DMS114 treated with DMSO at 0.1 percent for 48 hours (cell line): ENCODE data around the gene SERPINA5.

Experiments used
- DNase-seq: peaks from one replicate; lab custom pipeline; 2025; ENCODE audit not compliant: unreplicated experiment; lab: John Stamatoyannopoulos, UW

Gene SERPINA5

DNA sequence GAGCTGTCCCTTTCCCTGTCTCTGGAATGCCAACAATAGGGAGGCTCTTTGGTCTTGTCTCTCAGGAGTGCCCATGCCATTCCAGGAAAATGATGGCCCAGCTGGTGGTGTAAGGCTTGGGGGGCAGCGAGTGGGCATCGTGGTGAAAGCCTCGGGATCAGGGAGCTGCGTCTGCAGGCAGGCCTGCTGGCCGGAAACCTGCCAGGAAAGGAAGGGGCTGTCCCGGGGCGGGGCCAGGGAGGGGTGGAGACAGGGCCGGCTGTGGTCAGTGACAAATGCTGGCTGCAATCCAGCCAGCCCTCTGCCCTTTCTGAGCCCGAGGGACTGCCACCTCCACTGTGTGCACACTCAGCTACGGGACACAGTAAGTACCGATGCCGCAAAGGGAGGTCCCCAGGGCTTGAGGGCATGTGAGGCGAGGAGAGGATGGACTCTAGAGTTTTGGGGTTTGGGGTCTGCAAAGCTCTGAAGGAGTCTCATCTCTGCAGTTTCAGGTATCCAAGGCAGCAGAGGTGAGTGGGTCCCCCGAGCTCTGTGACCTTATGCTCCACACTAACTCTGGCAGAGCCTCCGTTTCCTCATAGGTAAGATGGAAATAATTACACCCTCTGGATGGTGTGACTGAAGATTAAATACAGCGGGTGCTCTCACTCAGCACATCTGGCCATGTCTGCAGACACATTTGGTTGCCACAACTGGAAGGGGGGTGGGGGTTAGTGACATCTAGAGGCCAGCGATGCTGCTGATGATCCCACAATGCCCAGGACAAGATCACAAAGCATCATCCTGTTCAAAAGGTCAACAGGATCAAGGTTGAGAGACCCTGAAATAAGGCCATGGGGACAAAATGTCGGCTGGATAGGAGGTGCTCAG is at the start of gene SERPINA5:
Gene SERPINA5, plus strand, starts transcription at position 300 of the 873 bp plus-strand sequence. CDS start 5,937 bp downstream, outside the sequence.
- no peak for DNase-seq

DNA sequence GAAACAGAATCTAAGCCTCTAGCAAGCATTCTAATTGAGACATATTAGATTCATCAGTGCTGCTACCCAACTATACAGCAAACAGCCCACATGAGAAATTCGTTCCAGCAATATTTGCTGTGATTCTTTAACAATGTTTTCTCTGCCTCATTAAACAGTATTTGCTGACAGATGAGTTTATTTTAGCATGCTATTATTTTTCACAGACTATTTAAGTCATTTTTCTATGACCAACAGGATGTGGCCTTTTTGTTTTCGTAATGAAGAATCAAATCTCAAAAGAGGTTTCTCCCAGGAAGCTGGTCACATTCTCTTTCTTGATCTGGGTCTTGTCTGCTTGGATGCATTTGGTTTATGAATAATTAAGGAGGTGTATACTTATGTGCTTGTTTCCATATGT is 48.8 kb upstream of the SERPINA5 start:
- no peak for DNase-seq

- DNase-seq, result no peak
Measured at GRCh38 chr14:94535506-94535905, 45.7 kb upstream of the SERPINA5 start.

GRCh38 chr14:94536836-94537235 is 44.4 kb upstream of the SERPINA5 start:
- no peak for DNase-seq

DNA sequence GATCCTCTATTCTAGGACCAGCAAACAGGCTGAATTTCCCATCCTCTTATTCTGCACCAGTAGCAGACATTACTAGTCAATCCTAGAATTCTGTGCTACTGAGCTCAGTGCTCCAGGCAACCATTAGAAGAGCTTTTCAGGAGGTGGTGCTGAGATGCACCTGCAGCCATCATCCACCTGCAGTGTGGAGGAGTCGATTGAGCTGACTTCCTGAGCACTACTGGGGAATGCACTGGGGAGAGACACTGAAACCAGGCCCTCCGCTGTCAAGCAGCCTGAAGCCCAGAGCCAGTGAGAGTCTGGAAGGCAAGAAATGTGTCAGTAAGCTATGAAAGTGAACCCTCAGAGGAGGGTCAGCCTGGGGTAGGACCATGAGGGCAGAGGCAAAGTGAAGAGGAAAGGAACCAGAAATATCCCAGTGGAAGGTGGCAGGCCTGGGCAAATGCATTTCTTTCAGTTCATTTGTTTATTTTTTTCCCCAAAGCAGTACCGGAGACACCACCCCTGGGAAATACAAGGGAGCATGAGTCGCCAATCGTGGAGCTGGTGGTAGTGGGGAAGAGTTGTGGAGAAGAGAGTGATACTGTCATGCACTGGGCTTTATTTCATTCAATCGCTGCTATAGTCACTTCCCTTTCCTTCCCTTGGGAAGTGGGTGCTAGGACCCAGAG is 43.0 kb upstream of the SERPINA5 start:
- DNase-seq, result no peak

- DNase-seq, result no peak
Measured at GRCh38 chr14:94539181-94539580, 42.0 kb upstream of the SERPINA5 start.

DNA sequence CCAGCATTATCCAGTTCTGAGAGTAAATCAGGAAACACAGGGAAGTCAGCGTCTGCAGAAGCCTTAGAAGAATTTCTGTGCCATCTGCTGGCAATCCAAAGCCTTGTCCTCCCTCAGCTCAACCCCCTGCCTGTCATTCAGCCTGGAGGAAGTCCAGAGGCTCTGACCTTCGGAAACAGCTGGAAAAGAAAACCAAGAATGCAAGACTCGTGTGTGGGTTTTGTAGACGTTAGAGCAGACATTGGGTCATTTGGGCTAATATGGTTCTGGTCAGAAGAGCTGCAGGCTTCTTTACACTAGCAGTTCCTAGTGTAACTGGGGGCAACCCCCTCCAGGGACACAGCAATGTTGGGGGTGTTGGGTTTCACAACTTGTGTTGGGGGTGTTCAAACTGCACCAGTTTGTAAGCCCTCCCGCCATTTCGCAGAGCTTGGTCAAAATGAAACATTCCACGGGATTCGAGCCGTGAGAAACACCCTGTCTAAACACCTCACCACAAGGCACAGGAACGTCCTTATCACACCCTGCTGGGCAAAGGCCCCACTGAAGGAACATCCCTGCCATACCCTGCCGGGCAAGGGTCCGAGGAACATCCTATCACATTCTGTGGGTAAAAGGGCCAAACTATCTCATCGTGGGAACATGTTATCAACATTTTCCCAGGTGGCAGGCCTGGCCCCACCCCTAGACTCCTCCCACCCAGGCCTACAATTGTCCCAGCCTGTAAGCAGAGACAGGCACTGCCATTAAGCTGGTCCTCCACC is 41.0 kb upstream of the SERPINA5 start:
- no peak for DNase-seq

DNA sequence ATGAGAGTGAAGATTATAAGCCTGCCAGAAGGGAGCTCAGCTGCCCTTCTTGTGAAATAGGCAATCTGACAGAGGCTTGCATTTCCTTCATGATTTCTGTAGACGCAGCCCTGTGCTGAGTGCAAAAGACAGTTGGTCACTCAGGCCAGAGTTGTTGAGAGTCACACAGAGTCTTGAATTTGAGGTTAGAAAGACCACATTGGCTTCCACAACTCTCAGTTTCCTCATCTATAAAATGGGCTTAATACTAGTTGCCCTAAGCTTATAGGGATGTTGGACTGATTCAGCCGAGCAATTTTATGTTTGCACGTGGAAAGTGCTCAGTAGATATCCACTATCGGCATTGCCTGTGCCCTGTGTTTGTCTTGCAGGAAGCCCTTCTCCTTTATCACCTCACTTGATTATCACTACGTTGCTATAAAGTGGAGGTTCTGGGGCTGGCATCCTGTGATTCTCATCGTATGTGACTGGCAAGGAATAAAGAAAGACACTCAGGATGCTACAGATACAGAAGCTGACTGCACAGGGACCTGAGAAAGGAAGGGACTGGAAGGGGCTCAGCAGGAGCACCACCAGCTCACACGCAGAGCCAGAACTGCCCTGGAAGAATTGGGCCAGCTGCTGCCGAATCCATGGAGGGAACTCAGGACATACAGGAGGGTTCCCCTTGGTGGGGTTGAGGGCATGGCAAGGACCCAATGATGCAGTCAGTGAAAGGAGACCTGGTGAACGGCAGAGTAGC is 39.8 kb upstream of the SERPINA5 start:
- DNase-seq, result no peak

DNA sequence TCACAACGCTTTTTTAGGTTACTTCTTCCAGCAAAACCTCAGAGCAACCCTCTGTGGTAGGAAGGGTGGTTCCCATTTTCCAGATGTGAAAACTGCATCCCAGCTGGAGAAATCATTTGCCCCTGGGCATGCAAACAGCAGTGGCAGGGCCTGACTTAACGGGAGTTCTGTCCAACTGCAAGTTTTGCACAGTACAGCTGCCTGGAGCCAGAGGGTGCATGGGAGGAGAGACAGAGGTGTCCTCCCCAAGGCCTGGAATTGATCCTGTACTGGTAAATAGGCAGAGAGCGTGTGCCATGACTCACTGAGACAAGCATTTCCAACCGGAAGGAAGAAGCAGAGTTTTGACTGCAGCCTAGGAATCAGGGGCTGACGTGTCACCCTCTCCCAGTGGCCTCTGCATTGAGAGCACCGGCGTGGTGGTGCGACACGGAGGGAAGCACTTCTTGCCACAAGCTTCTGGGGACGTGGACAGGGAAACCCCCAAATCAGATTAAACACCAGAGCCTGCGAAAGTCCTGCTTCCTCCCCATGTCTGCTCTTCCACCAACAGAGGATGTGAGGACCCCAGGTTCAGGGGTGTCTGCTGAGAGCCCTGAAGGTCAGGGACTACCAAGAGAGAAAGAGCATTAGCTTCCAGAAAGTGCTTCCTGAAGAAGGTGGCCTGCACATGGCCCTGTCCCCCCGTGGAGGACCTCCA is 39.0 kb upstream of the SERPINA5 start:
- no peak for DNase-seq

GRCh38 chr14:94542811-94543440 is 38.3 kb upstream of the SERPINA5 start:
- no peak for DNase-seq

GRCh38 chr14:94543449-94544124 is 37.6 kb upstream of the SERPINA5 start:
- no peak for DNase-seq

DNA sequence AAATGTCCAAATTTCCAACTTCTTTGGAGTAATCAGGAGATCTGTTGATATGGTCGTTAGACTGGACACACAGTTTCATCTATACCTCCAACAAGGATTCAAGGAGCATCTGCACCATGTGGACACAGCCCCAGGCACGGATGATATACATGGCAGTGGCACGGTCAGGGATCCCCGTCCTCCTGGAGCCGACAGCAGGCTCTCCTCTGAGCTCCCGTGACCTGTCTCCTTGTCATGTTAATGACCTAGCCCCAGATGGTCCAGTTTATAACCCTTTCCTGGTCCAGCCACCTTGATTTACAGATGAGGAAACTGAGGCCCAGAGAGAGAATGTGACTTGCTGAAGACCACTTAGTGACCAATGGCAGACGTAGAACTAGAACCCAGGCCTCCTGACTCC is 36.5 kb upstream of the SERPINA5 start:
- no peak for DNase-seq

- DNase-seq, result no peak
Measured at GRCh38 chr14:94545131-94545841, 35.9 kb upstream of the SERPINA5 start.

GRCh38 chr14:94547151-94547680 is 34.0 kb upstream of the SERPINA5 start:
- DNase-seq, result no peak

DNA sequence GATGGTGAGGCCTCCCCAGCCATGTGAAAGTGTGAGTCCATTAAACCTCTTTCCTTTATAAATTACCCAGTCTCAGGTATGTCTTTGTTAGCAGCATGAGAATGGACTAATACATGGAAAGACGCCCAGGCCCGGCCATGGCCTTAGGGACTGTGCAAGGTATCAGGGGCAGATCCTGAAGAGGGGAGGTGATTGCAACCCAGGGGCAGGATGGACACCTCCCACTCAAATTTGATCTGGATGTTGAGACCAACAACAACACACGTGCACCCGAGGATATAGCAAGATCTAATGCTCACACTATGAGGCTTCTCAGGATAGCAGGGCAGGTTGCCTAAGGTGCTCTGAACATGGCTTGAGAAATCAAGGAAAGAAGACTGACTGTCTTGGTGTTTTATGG is 33.5 kb upstream of the SERPINA5 start:
- DNase-seq, result no peak

GRCh38 chr14:94548131-94548998 is 32.9 kb upstream of the SERPINA5 start:
- no peak for DNase-seq
